Liver (tissue), 9 donors: ENCODE results near the gene POU3F1. TPM values are rescaled to one million over a fixed set of nuclear protein-coding genes. Genes with fewer than 3 reads are reported as not detected.

Experiments
- DNase-seq: peaks from one replicate; pipeline ENCODE4 v3.0.0-alpha.2; 2017; ENCODE audit warnings: low spot score
- H3K27ac ChIP-seq, 2 donors: one replicate each; pipeline ENCODE4 v1.7.0; 2013; ENCODE audit warnings: inconsistent platforms in 2 of 2, low read length in 2 of 2, control low read depth in 1 of 2, low read depth in 1 of 2, mild to moderate bottlenecking in 1 of 2
- H3K27me3 ChIP-seq, 4 donors: one replicate each; pipeline versions ENCODE4 v1.6.1 to v1.7.0; 2013; ENCODE audit warnings: low read length in 3 of 4, inconsistent platforms in 1 of 4, mild to moderate bottlenecking in 1 of 4, moderate library complexity in 1 of 4; ENCODE audit not compliant: control insufficient read depth in 4 of 4, insufficient read depth in 4 of 4
- H3K36me3 ChIP-seq, 4 donors: one replicate each; pipeline versions ENCODE4 v1.6.1 to v1.7.0; 2013; ENCODE audit warnings: low read length in 3 of 4, mild to moderate bottlenecking in 3 of 4, low read depth in 1 of 4, moderate library complexity in 1 of 4; ENCODE audit not compliant: control insufficient read depth in 4 of 4, insufficient read depth in 3 of 4
- H3K4me1 ChIP-seq, 4 donors: one replicate each; pipeline versions ENCODE4 v1.6.1 to v1.7.0; 2013; ENCODE audit warnings: low read length in 3 of 4, mild to moderate bottlenecking in 3 of 4, moderate library complexity in 1 of 4; ENCODE audit not compliant: control insufficient read depth in 4 of 4, insufficient read depth in 4 of 4
- H3K4me3 ChIP-seq, 3 donors: one replicate each; pipeline versions ENCODE4 v1.6.1 to v1.7.0; 2013; ENCODE audit warnings: low read length in 3 of 3, control low read depth in 1 of 3, low read depth in 1 of 3, mild to moderate bottlenecking in 1 of 3
- H3K9ac ChIP-seq, 2 donors: one replicate each; pipeline ENCODE4 v1.7.0; 2013; ENCODE audit warnings: low read length in 2 of 2, mild to moderate bottlenecking in 2 of 2, moderate library complexity in 2 of 2, control low read depth in 1 of 2, low read depth in 1 of 2
- H3K9me3 ChIP-seq, 4 donors: one replicate each; pipeline versions ENCODE4 v1.6.1 to v1.7.0; 2013; ENCODE audit warnings: low read length in 3 of 4; ENCODE audit not compliant: control insufficient read depth in 4 of 4
- EGR1 ChIP-seq, 2 donors: IDR thresholded peaks; 2 replicates each; pipeline ENCODE4 v1.6.1; 2016 to 2018; ENCODE audit warnings: antibody characterized with exemption in 2 of 2, low read depth in 2 of 2
- FOXA1 ChIP-seq: IDR thresholded peaks from 2 replicates; pipeline ENCODE4 v1.6.1; 2016; ENCODE audit warnings: antibody characterized with exemption
- FOXA2 ChIP-seq: IDR thresholded peaks from 2 replicates; pipeline ENCODE4 v1.6.1; 2016; ENCODE audit warnings: antibody characterized with exemption
- GABPA ChIP-seq, 2 donors: IDR thresholded peaks in 1 of 2; conservative IDR thresholded peaks in 1 of 2; 2 replicates each; pipeline ENCODE4 v1.6.1; 2016; ENCODE audit warnings: antibody characterized with exemption in 2 of 2, mild to moderate bottlenecking in 1 of 2, moderate library complexity in 1 of 2
- HNF4A ChIP-seq, 2 donors: conservative IDR thresholded peaks; 2 replicates each; pipeline ENCODE4 v1.6.1; 2016; ENCODE audit warnings: antibody characterized with exemption in 2 of 2, mild to moderate bottlenecking in 2 of 2
- HNF4G ChIP-seq: IDR thresholded peaks from 2 replicates; pipeline ENCODE4 v1.6.1; 2016; ENCODE audit warnings: antibody characterized with exemption
- JUND ChIP-seq, 2 donors: IDR thresholded peaks; 2 replicates each; pipeline ENCODE4 v1.6.1; 2016; ENCODE audit warnings: antibody characterized with exemption in 2 of 2
- MAX ChIP-seq: IDR thresholded peaks from 2 replicates; pipeline ENCODE4 v1.6.1; 2016; ENCODE audit warnings: antibody characterized with exemption
- NR2F2 ChIP-seq: IDR thresholded peaks from 2 replicates; pipeline ENCODE4 v1.6.1; 2016; ENCODE audit warnings: antibody characterized with exemption
- RAD21 ChIP-seq, 2 donors: IDR thresholded peaks; 2 replicates each; pipeline ENCODE4 v1.6.1; 2016; ENCODE audit warnings: antibody characterized with exemption in 2 of 2, mild to moderate bottlenecking in 2 of 2
- RXRA ChIP-seq, 2 donors: IDR thresholded peaks; 2 replicates each; pipeline ENCODE4 v1.6.1; 2017 to 2018; ENCODE audit warnings: antibody characterized with exemption in 2 of 2, mild to moderate bottlenecking in 1 of 2
- SP1 ChIP-seq: IDR thresholded peaks from 2 replicates; pipeline ENCODE4 v1.6.1; 2018; ENCODE audit warnings: antibody characterized with exemption, mild to moderate bottlenecking
- TAF1 ChIP-seq: conservative IDR thresholded peaks from 2 replicates; pipeline ENCODE4 v1.6.1; 2016; ENCODE audit warnings: antibody characterized with exemption, mild to moderate bottlenecking
- YY1 ChIP-seq: IDR thresholded peaks from 2 replicates; pipeline ENCODE4 v1.6.1; 2016; ENCODE audit warnings: antibody characterized with exemption, mild to moderate bottlenecking
- WGBS: extraction: QIAGEN DNeasy Blood & Tissue Kit; methylation state at CpG from one replicate; pipeline ENCODE4 v1.1.7; 2013; 5-methylcytosine and 5-hydroxymethylcytosine counted together
- polyA plus RNA-seq, 2 donors: library from polyadenylated mRNA; stranded (reverse) in 1 of 2; unstranded in 1 of 2; fragments of 200-250 nt in 1 of 2; fragments of >200 nt in 1 of 2; fragmentation: Nextera tagmentation in 1 of 2; extraction: Ambion mirVana in 1 of 2; gene quantifications; one replicate each; pipeline versions ENCODE4 v1.2.1 to v1.2.3, GENCODE V29; 2013 to 2015
- total RNA-seq, 2 donors: library from RNA; depleted of rRNA; stranded (reverse); fragments of >200 nt; gene quantifications; one replicate each; pipeline ENCODE4 v1.2.3, GENCODE V29; 2014
- TF ChIP-seq, protein P1 (sequence below): fragments of 150-350 bp; IDR thresholded peaks from 2 replicates; pipeline ENCODE4 v1.5.1; 2017; ENCODE audit warnings: improper control_type of control experiment, low read depth, low read length; ENCODE audit not compliant: missing input control
- TF ChIP-seq, protein P2 (sequence below): IDR thresholded peaks from 2 replicates; pipeline ENCODE4 v1.6.1; 2016; ENCODE audit warnings: antibody characterized with exemption
- TF ChIP-seq, protein P3 (sequence below): IDR thresholded peaks from 2 replicates; pipeline ENCODE4 v1.6.1; 2016; ENCODE audit warnings: antibody characterized with exemption, mild to moderate bottlenecking
- TF ChIP-seq, protein P4 (sequence below): IDR thresholded peaks from 2 replicates; pipeline ENCODE4 v1.6.1; 2016; ENCODE audit warnings: antibody characterized with exemption
- donor health status: healthy.
- donor health status: healthy.
- donor health status: healthy.
- donor health status: healthy.
- donor health status: healthy.

The POU3F1 gene
- total and polyA plus RNA-seq, 4 donors, result not detected

GRCh38 chr1:38061290-38061689, 14.7 kb upstream of the POU3F1 start:
- DNase-seq, result no peak
- Histone ChIP-seq H3K9me3 (no peaks in the 10 kb centered on the region), H3K4me3 (no peak overlapping the region), H3K27me3 (no peaks in the 10 kb centered on the region), H3K4me1 (no peaks in the 10 kb centered on the region), H3K27ac (no peak overlapping the region), H3K9ac (no peak overlapping the region), H3K36me3 (no peaks in the 10 kb centered on the region)
- TF ChIP-seq EGR1 (IDR thresholded peaks at IDR 0.05; ENCODE audit: low read depth in 2 of 2) (no peak), FOXA1 (no peak), SP1 (no peak), RXRA (IDR thresholded peaks at IDR 0.05) (no peak), FOXA2 (no peak), MAX (no peak), HNF4A (conservative IDR thresholded peaks at IDR 0.05) (no peak), YY1 (no peak), HNF4G (no peak), RAD21 (IDR thresholded peaks at IDR 0.05) (no peak), NR2F2 (no peak), JUND (IDR thresholded peaks at IDR 0.05) (no peak)
- TF ChIP-seq, protein P1, sequence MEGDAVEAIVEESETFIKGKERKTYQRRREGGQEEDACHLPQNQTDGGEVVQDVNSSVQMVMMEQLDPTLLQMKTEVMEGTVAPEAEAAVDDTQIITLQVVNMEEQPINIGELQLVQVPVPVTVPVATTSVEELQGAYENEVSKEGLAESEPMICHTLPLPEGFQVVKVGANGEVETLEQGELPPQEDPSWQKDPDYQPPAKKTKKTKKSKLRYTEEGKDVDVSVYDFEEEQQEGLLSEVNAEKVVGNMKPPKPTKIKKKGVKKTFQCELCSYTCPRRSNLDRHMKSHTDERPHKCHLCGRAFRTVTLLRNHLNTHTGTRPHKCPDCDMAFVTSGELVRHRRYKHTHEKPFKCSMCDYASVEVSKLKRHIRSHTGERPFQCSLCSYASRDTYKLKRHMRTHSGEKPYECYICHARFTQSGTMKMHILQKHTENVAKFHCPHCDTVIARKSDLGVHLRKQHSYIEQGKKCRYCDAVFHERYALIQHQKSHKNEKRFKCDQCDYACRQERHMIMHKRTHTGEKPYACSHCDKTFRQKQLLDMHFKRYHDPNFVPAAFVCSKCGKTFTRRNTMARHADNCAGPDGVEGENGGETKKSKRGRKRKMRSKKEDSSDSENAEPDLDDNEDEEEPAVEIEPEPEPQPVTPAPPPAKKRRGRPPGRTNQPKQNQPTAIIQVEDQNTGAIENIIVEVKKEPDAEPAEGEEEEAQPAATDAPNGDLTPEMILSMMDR, result no peak
- TF ChIP-seq, protein P2, sequence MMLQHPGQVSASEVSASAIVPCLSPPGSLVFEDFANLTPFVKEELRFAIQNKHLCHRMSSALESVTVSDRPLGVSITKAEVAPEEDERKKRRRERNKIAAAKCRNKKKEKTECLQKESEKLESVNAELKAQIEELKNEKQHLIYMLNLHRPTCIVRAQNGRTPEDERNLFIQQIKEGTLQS, result no peak
- TF ChIP-seq, protein P3, sequence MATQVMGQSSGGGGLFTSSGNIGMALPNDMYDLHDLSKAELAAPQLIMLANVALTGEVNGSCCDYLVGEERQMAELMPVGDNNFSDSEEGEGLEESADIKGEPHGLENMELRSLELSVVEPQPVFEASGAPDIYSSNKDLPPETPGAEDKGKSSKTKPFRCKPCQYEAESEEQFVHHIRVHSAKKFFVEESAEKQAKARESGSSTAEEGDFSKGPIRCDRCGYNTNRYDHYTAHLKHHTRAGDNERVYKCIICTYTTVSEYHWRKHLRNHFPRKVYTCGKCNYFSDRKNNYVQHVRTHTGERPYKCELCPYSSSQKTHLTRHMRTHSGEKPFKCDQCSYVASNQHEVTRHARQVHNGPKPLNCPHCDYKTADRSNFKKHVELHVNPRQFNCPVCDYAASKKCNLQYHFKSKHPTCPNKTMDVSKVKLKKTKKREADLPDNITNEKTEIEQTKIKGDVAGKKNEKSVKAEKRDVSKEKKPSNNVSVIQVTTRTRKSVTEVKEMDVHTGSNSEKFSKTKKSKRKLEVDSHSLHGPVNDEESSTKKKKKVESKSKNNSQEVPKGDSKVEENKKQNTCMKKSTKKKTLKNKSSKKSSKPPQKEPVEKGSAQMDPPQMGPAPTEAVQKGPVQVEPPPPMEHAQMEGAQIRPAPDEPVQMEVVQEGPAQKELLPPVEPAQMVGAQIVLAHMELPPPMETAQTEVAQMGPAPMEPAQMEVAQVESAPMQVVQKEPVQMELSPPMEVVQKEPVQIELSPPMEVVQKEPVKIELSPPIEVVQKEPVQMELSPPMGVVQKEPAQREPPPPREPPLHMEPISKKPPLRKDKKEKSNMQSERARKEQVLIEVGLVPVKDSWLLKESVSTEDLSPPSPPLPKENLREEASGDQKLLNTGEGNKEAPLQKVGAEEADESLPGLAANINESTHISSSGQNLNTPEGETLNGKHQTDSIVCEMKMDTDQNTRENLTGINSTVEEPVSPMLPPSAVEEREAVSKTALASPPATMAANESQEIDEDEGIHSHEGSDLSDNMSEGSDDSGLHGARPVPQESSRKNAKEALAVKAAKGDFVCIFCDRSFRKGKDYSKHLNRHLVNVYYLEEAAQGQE, result no peak
- 95% methylated on average over 1 of the region's 1 CpG for WGBS

- 84% methylated on average over 2 of the region's 2 CpGs for WGBS
These were observed 13.9 kb upstream of the POU3F1 start for GRCh38 chr1:38060498-38060897.

More at GRCh38 chr1:38060498-38060897, 13.9 kb upstream of the POU3F1 start:
- Histone ChIP-seq H3K27me3 (no peaks in the 10 kb centered on the region), H3K9ac (no peak overlapping the region), H3K4me1 (no peaks in the 10 kb centered on the region), H3K4me3 (no peak overlapping the region), H3K9me3 (no peaks in the 10 kb centered on the region), H3K36me3 (no peaks in the 10 kb centered on the region), H3K27ac (no peak overlapping the region)
- TF ChIP-seq SP1 (no peak), TAF1 (no peak), RAD21 (IDR thresholded peaks at IDR 0.05) (no peak), HNF4G (no peak), JUND (IDR thresholded peaks at IDR 0.05) (no peak), NR2F2 (no peak), YY1 (no peak), FOXA2 (no peak), GABPA (IDR thresholded peaks at IDR 0.05 in 1 of 2, conservative IDR thresholded peaks at IDR 0.05 in 1 of 2) (no peak), EGR1 (IDR thresholded peaks at IDR 0.05; ENCODE audit: low read depth in 2 of 2) (no peak), FOXA1 (no peak)
- TF ChIP-seq, protein P4, sequence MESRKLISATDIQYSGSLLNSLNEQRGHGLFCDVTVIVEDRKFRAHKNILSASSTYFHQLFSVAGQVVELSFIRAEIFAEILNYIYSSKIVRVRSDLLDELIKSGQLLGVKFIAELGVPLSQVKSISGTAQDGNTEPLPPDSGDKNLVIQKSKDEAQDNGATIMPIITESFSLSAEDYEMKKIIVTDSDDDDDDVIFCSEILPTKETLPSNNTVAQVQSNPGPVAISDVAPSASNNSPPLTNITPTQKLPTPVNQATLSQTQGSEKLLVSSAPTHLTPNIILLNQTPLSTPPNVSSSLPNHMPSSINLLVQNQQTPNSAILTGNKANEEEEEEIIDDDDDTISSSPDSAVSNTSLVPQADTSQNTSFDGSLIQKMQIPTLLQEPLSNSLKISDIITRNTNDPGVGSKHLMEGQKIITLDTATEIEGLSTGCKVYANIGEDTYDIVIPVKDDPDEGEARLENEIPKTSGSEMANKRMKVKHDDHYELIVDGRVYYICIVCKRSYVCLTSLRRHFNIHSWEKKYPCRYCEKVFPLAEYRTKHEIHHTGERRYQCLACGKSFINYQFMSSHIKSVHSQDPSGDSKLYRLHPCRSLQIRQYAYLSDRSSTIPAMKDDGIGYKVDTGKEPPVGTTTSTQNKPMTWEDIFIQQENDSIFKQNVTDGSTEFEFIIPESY, result no peak
- TF ChIP-seq, protein P1, result no peak
- TF ChIP-seq, protein P2, result no peak
- no peak for DNase-seq
